ENCODE data around the gene CACNA2D1. TPM values are rescaled to one million over a fixed set of nuclear protein-coding genes. Genes with fewer than 3 reads are reported as not detected.

Gene CACNA2D1
- total RNA-seq, 1 donor from 2014 or later = 10.3 TPM

DNA sequence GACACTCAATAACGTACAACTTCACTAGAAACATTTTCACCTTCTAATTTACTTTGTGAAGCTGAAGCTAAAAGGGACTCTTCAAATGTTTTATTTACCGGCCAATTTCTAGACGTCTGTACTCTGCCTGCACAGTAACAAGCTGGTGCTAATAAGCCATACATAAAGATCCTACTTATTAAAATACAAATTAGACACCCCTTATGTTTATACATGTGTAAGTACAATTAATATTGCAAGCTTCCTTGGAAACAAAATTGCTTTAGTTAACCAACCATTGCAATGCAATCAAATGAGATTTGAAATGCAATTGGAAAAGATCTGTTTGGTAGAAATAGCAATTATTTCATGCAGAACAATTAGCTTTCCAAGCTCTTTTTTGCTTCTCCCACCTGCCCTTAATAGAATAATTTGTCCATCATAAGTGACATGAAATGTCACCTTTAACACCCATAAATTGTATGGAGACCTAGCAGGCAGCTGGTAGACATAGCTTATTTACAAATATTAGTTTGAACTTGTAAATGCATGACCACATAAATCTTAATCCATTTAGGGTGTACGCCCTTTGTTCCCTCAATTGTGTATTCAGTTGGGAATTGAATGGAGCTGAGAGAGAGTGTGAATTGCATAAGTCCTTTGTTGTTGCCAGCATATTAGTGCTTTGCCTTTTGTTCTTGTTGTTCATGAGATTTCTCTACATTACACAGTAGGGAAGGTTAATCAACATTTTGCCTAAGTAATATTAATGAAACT lies 277.1 kb downstream of the CACNA2D1 start:
- no peak overlapping the region for H3K4me3 ChIP-seq
- no peaks in the 10 kb centered on the region for H3K9me3 ChIP-seq
- H3K4me1 ChIP-seq = peaks cover 4% of the 10 kb centered on the region
- H3K27ac ChIP-seq = no peak overlapping the region
- DNase-seq = no peak
- TF ChIP-seq, protein P1, sequence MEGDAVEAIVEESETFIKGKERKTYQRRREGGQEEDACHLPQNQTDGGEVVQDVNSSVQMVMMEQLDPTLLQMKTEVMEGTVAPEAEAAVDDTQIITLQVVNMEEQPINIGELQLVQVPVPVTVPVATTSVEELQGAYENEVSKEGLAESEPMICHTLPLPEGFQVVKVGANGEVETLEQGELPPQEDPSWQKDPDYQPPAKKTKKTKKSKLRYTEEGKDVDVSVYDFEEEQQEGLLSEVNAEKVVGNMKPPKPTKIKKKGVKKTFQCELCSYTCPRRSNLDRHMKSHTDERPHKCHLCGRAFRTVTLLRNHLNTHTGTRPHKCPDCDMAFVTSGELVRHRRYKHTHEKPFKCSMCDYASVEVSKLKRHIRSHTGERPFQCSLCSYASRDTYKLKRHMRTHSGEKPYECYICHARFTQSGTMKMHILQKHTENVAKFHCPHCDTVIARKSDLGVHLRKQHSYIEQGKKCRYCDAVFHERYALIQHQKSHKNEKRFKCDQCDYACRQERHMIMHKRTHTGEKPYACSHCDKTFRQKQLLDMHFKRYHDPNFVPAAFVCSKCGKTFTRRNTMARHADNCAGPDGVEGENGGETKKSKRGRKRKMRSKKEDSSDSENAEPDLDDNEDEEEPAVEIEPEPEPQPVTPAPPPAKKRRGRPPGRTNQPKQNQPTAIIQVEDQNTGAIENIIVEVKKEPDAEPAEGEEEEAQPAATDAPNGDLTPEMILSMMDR (IDR thresholded peaks at IDR 0.05) = no peak
- H3K36me3 ChIP-seq = no peaks in the 10 kb centered on the region
- intact Hi-C loops (cut with DNase I) = no loop called here
- ATAC-seq = no peak
- H3K27me3 ChIP-seq = no peaks in the 10 kb centered on the region

DNA sequence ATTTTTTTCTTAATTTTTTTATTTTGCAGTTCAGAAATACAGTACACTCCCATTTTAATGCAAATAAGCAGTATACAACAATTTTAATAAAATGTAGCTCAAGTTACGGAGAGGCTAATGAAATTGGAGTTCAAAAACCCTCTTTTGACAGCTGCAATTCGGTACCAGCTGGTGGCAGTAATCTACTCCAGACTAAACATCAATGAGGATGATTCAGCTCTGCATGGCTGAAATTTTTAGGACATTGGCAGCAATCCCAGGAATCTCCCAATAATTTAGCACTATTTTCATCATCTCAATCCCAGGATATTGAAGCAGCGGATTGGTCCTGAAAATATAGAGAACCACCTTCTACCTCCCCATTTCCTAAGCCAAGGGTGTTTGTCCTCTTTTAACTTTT lies 278.8 kb downstream of the CACNA2D1 start:
- TF ChIP-seq, protein P1 (IDR thresholded peaks at IDR 0.05) = no peak
- Histone ChIP-seq H3K9me3 (no peaks in the 10 kb centered on the region), H3K4me1 (peaks cover 4% of the 10 kb centered on the region), H3K36me3 (no peaks in the 10 kb centered on the region), H3K4me3 (no peak overlapping the region), H3K27me3 (no peaks in the 10 kb centered on the region), H3K27ac (no peak overlapping the region)
- ATAC-seq = no peak
- intact Hi-C loops (cut with DNase I) = no loop called here
- DNase-seq = no peak

DNA sequence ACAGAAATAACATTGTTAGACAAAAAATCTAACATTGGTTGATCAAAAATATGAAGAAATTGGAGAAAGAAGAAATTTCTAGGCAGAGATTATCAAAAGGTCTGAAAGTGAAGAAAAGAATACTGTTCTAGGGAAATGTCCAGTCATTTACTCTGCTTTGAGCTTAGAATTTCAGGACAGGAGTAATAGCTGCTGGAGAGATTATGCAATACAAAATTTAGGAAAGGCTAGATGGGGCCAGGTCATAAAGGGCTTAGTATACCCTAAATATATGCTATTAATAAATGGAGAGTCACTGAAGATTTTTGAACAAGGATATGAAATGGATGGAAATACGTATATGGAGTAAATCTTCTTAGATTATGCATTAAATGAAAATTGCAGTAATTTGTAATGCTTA lies 279.2 kb downstream of the CACNA2D1 start:
- Histone ChIP-seq H3K27me3 (no peaks in the 10 kb centered on the region), H3K27ac (no peak overlapping the region), H3K36me3 (no peaks in the 10 kb centered on the region), H3K9me3 (no peaks in the 10 kb centered on the region), H3K4me3 (no peak overlapping the region), H3K4me1 (peaks cover 4% of the 10 kb centered on the region)
- intact Hi-C loops (cut with DNase I) = no loop called here
- TF ChIP-seq, protein P1 (IDR thresholded peaks at IDR 0.05) = no peak
- ATAC-seq (no peak), DNase-seq (no peak)

DNA sequence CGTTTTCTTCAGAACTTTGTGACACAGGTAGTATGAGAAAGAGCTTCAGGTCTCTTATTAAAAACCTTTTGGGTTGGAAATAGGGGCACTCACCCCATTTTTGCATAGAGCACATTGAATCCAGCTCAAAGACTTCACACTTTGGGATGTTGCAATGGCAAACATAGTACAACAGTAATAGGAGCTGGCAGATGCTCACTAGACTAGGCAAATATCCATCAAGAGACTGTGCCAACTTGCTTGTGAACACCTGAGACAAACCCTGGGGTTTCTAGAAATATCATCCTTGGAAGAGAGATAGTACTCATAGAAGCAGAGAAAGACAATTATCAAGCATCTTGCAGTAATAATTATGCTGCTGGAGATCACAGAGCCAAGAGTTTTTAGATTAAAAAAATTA lies 280.0 kb downstream of the CACNA2D1 start:
- intact Hi-C loops (cut with DNase I) = no loop called here
- TF ChIP-seq, protein P1 (IDR thresholded peaks at IDR 0.05) = no peak
- Histone ChIP-seq H3K9me3 (no peaks in the 10 kb centered on the region), H3K27me3 (no peaks in the 10 kb centered on the region), H3K36me3 (no peaks in the 10 kb centered on the region), H3K4me3 (no peak overlapping the region), H3K27ac (no peak overlapping the region), H3K4me1 (peaks cover 4% of the 10 kb centered on the region)
- no peak for ATAC-seq
- no peak for DNase-seq

DNA sequence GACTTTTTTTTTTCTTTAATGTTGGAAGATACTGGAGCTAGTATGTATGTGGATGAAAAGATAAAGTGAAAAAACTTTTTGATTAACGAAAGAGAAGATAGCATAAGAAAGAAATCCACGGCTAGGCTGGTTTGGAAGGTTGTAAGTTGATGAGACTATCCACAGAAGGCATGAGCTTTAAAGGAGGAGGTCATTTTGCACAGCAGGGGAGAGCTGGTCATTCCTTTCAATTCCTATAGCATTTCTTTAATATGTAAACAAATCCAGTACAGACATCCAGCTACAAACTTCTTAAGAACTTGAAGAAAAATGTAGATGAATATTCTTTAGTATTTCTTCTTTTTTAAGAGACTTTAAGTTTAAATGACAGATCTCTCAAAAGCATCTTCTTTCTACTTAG lies 281.3 kb downstream of the CACNA2D1 start:
- no peak overlapping the region for H3K27ac ChIP-seq
- TF ChIP-seq, protein P1 (IDR thresholded peaks at IDR 0.05) = no peak
- H3K4me1 ChIP-seq = peaks cover 4% of the 10 kb centered on the region
- H3K9me3 ChIP-seq = no peaks in the 10 kb centered on the region
- DNase-seq (no peak), ATAC-seq (no peak)
- H3K27me3 ChIP-seq = no peaks in the 10 kb centered on the region
- H3K36me3 ChIP-seq = no peaks in the 10 kb centered on the region
- intact Hi-C loops (cut with DNase I) = no loop called here
- H3K4me3 ChIP-seq = no peak overlapping the region

All from upper lobe of right lung (tissue), 1 donor.